ENCODE measurements around the gene ANXA3. TPM values are rescaled to one million over a fixed set of nuclear protein-coding genes. Genes with fewer than 3 reads are reported as not detected.

ANXA3 gene
- total RNA-seq, 6 donors from 2014 or later: 113 to 484 (median 269) TPM

DNA sequence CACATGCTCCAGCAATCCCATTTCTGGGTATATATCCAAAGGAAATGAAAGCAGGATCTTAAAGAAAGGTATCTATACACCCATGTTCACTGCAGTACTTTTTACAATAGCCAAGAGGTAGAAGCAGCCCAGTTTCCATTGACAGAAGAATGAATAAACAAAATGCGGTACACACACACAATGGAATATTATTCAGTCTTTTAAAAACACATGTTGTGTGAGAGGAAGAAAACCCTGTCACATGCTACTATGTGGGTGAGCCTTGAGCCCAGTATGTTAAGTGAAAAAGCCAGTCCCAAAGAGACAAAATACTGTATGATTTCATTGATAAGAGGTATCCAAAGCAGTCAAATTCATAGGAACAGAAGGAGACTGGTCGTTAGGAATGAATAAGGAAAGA, 6.3 kb downstream of the ANXA3 start:
- DNase-seq (no peak), ATAC-seq (ENCODE audit: low FRiP score in 2 of 2) (no peak)
- Histone ChIP-seq H3K4me1 (peaks cover 33 to 64% (median 58%) of the 10 kb centered on the region in 4 donors), H3K27me3 (no peaks in the 10 kb centered on the region), H3K4me3 (no peak overlapping the region), H3K36me3 (peaks cover 0 to 18% (median 2%) of the 10 kb centered on the region in 4 donors), H3K9me3 (no peaks in the 10 kb centered on the region), H3K27ac (peak overlapping the region; percentile 32 to 79 (median 39))
- WGBS, 2 donors: 50 to 57% methylated on average over 2 of the region's 2 CpGs
- no peak for TF ChIP-seq POLR2AphosphoS5 (IDR thresholded peaks at IDR 0.05)
- no peak for TF ChIP-seq EP300 (IDR thresholded peaks at IDR 0.05)
- no peak for TF ChIP-seq CTCF (IDR thresholded peaks at IDR 0.05)
- no peak for TF ChIP-seq POLR2A (IDR thresholded peaks at IDR 0.05)

- Histone ChIP-seq H3K27ac (peak overlapping the region in 3 of 4 donors; percentile 33 to 79 (median 45)), H3K4me1 (peaks cover 29 to 58% (median 53%) of the 10 kb centered on the region in 4 donors), H3K4me3 (no peak overlapping the region), H3K27me3 (no peaks in the 10 kb centered on the region), H3K36me3 (peaks cover 0 to 18% (median 2%) of the 10 kb centered on the region in 4 donors), H3K9me3 (no peaks in the 10 kb centered on the region)
- WGBS, 2 donors: 44 to 61% methylated on average over 1 of the region's 1 CpG
- TF ChIP-seq EP300 (IDR thresholded peaks at IDR 0.05) (no peak), POLR2A (IDR thresholded peaks at IDR 0.05) (no peak), POLR2AphosphoS5 (IDR thresholded peaks at IDR 0.05) (no peak), CTCF (IDR thresholded peaks at IDR 0.05) (no peak)
- ATAC-seq (ENCODE audit: low FRiP score in 2 of 2): no peak
- DNase-seq: no peak
Measured at GRCh38 chr4:78558410-78558809, 6.8 kb downstream of the ANXA3 start.

GRCh38 chr4:78560296-78560963, 8.9 kb downstream of the ANXA3 start:
- Histone ChIP-seq H3K4me1 (peaks cover 29 to 54% (median 51%) of the 10 kb centered on the region in 4 donors), H3K27me3 (no peaks in the 10 kb centered on the region), H3K9me3 (no peaks in the 10 kb centered on the region), H3K36me3 (peaks cover 0 to 8% (median 0%) of the 10 kb centered on the region in 4 donors), H3K4me3 (no peak overlapping the region), H3K27ac (peak overlapping the region; percentile 36 to 79 (median 63))
- ATAC-seq (ENCODE audit: low FRiP score in 2 of 2) (peak in 1 of 2 donors; percentile 79), DNase-seq (peak in 1 of 2 donors; percentile 40)
- TF ChIP-seq CTCF (IDR thresholded peaks at IDR 0.05) (no peak), EP300 (IDR thresholded peaks at IDR 0.05) (peak in 2 of 4 donors; percentile 45 to 82), POLR2AphosphoS5 (IDR thresholded peaks at IDR 0.05) (peak; percentile 10 to 41)
- WGBS, 2 donors: 76 to 83% methylated on average over 2 of the region's 2 CpGs

DNA sequence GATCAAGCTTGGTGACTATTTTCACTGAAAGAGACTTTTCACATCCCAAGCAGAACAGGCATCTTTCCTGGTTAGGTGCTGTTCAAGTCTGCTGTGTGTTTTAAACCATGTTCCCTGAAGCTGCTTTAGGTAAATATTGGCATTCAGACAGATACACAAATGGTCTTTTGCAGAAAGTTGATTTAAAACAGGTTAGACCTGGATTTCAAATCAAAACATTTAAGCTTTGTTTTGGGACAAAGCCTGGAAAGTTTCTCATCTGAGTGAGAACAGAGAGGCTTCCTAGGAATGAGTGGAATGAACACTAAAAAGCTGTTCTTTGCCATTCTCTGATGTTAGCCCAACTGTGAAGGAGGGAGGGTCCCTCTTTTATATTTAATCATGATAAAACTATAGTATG, 10.1 kb downstream of the ANXA3 start:
- Histone ChIP-seq H3K4me1 (peaks cover 29 to 55% (median 53%) of the 10 kb centered on the region in 4 donors), H3K27me3 (no peaks in the 10 kb centered on the region), H3K27ac (peak overlapping the region; percentile 15 to 38 (median 28)), H3K9me3 (no peaks in the 10 kb centered on the region), H3K4me3 (no peak overlapping the region), H3K36me3 (peaks cover 0 to 4% (median 0%) of the 10 kb centered on the region in 4 donors)
- TF ChIP-seq POLR2A (IDR thresholded peaks at IDR 0.05): no peak
- TF ChIP-seq EP300 (IDR thresholded peaks at IDR 0.05): no peak
- TF ChIP-seq CTCF (IDR thresholded peaks at IDR 0.05): no peak
- TF ChIP-seq POLR2AphosphoS5 (IDR thresholded peaks at IDR 0.05): no peak
- DNase-seq (no peak), ATAC-seq (ENCODE audit: low FRiP score in 2 of 2) (peak in 1 of 2 donors; percentile 13)

- WGBS, 2 donors: 67 to 74% methylated on average over 4 of the region's 4 CpGs
- ATAC-seq (ENCODE audit: low FRiP score in 2 of 2): no peak
- Histone ChIP-seq H3K27me3 (no peaks in the 10 kb centered on the region), H3K4me1 (peaks cover 23 to 48% (median 43%) of the 10 kb centered on the region in 4 donors), H3K4me3 (no peak overlapping the region), H3K9me3 (no peaks in the 10 kb centered on the region), H3K27ac (no peak overlapping the region), H3K36me3 (peaks cover 0 to 4% (median 0%) of the 10 kb centered on the region in 4 donors)
- TF ChIP-seq POLR2AphosphoS5 (IDR thresholded peaks at IDR 0.05) (no peak), CTCF (IDR thresholded peaks at IDR 0.05) (no peak), EP300 (IDR thresholded peaks at IDR 0.05) (no peak), POLR2A (IDR thresholded peaks at IDR 0.05) (no peak)
- no peak for DNase-seq
Measured at GRCh38 chr4:78562687-78563086, 11.1 kb downstream of the ANXA3 start.
